HepG2 (cell line): ENCODE results near the gene ARHGAP32. TPM values are rescaled to one million over a fixed set of nuclear protein-coding genes. Genes with fewer than 3 reads are reported as not detected.

Source experiments
- ARNT2 ChIP-seq: sonication (generic); formaldehyde crosslinking; IDR thresholded peaks from 2 replicates; pipeline ENCODE4 v1.8.0; 2022; ENCODE audit warnings: mild to moderate bottlenecking, low read depth, missing genetic modification reagents, moderate library complexity
- CBFB ChIP-seq: sonication (generic); formaldehyde crosslinking; IDR thresholded peaks from 2 replicates; pipeline ENCODE4 v1.4.0; 2020; ENCODE audit warnings: missing genetic modification reagents
- HOXA9 ChIP-seq: sonication (generic); formaldehyde crosslinking; IDR thresholded peaks from 2 replicates; pipeline ENCODE4 v1.8.1; 2022; ENCODE audit warnings: missing genetic modification reagents, mild to moderate bottlenecking, moderate library complexity, borderline replicate concordance
- KLF6 ChIP-seq: IDR thresholded peaks from 2 replicates; pipeline ENCODE4 v1.8.0; 2016; ENCODE audit warnings: missing biosample characterization, missing genetic modification reagents
- ONECUT2 ChIP-seq: sonication (generic); formaldehyde crosslinking; IDR thresholded peaks from 2 replicates; pipeline ENCODE4 v1.4.0; 2020; ENCODE audit warnings: missing genetic modification reagents
- TOE1 ChIP-seq: sonication (generic); formaldehyde crosslinking; IDR thresholded peaks from 2 replicates; pipeline ENCODE4 v1.4.0; 2020; ENCODE audit warnings: mild to moderate bottlenecking, missing genetic modification reagents
- TOPORS ChIP-seq: sonication (generic); formaldehyde crosslinking; IDR thresholded peaks from 2 replicates; pipeline ENCODE4 v1.8.0; 2023; ENCODE audit warnings: mild to moderate bottlenecking, missing genetic modification reagents
- XRCC5 ChIP-seq: fragments of 200-400 bp; formaldehyde crosslinking; optimal IDR thresholded peaks from 2 replicates; pipeline ENCODE3; 2017; ENCODE audit warnings: mild to moderate bottlenecking, low read length
- ZBTB7B ChIP-seq: sonication (generic); formaldehyde crosslinking; IDR thresholded peaks from 2 replicates; pipeline ENCODE4 v1.4.0; 2020; ENCODE audit warnings: missing genetic modification reagents
- ZNF430 ChIP-seq: sonication (generic); formaldehyde crosslinking; IDR thresholded peaks from 2 replicates; pipeline ENCODE4 v1.9.0; 2021; ENCODE audit warnings: mild to moderate bottlenecking, missing genetic modification reagents
- ZNF501 ChIP-seq: sonication (generic); formaldehyde crosslinking; IDR thresholded peaks from 2 replicates; pipeline ENCODE4 v1.5.1; 2020; ENCODE audit warnings: mild to moderate bottlenecking, moderate library complexity, missing genetic modification reagents
- ZNF530 ChIP-seq: sonication (generic); formaldehyde crosslinking; IDR thresholded peaks from 2 replicates; pipeline ENCODE4 v1.5.0; 2020; ENCODE audit warnings: low read depth, mild to moderate bottlenecking, missing genetic modification reagents
- ZNF616 ChIP-seq: sonication (generic); formaldehyde crosslinking; IDR thresholded peaks from 2 replicates; pipeline ENCODE4 v1.5.0; 2020; ENCODE audit warnings: low read depth, mild to moderate bottlenecking, missing genetic modification reagents
- ZNF772 ChIP-seq: sonication (generic); formaldehyde crosslinking; IDR thresholded peaks from 2 replicates; pipeline ENCODE4 v1.5.0; 2020; ENCODE audit warnings: mild to moderate bottlenecking, missing genetic modification reagents
- polyA plus RNA-seq, 8 experiments: library from polyadenylated mRNA; depleted of rRNA in 3 of 8; stranded (reverse) in 7 of 8; unstranded in 1 of 8; fragments of >200 nt; fragmentation: Illumina TruSeq in 4 of 8; extraction: Trizol in 4 of 8; gene quantifications; 2 replicates each; pipeline versions ENCODE4 v1.2.1 to v1.2.3, GENCODE V29; 2011 to 2016; ENCODE audit warnings: low read depth in 4 of 8, missing spikeins in 1 of 8, mixed read lengths in 1 of 8; ENCODE audit not compliant: insufficient read depth in 1 of 8
- total RNA-seq, 5 experiments: library from RNA; depleted of rRNA; stranded (reverse); fragments of >200 nt; fragmentation: Illumina TruSeq; extraction: Trizol; gene quantifications; 2 replicates each; pipeline ENCODE4 v1.2.3, GENCODE V29; 2016; ENCODE audit warnings: low read depth in 1 of 5
- TF ChIP-seq, protein P1 (sequence below): sonication (generic); formaldehyde crosslinking; IDR thresholded peaks from 2 replicates; pipeline ENCODE4 v1.4.0; 2020; ENCODE audit warnings: missing genetic modification reagents, borderline replicate concordance
- TF ChIP-seq, protein P2 (sequence below): fragments of 450-650 bp; IDR thresholded peaks from 2 replicates; pipeline ENCODE4 v1.6.1; 2017; ENCODE audit warnings: mild to moderate bottlenecking
- TF ChIP-seq, protein P3 (sequence below): IDR thresholded peaks from 2 replicates; pipeline ENCODE4 v1.6.1; 2016; ENCODE audit warnings: low read depth
- TF ChIP-seq, protein P4 (sequence below): sonication (generic); formaldehyde crosslinking; IDR thresholded peaks from 2 replicates; pipeline ENCODE4 v1.5.0; 2020; ENCODE audit warnings: mild to moderate bottlenecking, missing genetic modification reagents
- TF ChIP-seq, protein P5 (sequence below): IDR thresholded peaks from 2 replicates; pipeline ENCODE4 v1.6.1; 2016; ENCODE audit warnings: missing genetic modification reagents, missing compliant biosample characterization

The ARHGAP32 gene
- total and polyA plus RNA-seq, 2 of the 13 experiments (the other 11 are each of a cell fraction or from before 2014, with no cell fraction given), result 6.3 to 8.2 TPM

DNA sequence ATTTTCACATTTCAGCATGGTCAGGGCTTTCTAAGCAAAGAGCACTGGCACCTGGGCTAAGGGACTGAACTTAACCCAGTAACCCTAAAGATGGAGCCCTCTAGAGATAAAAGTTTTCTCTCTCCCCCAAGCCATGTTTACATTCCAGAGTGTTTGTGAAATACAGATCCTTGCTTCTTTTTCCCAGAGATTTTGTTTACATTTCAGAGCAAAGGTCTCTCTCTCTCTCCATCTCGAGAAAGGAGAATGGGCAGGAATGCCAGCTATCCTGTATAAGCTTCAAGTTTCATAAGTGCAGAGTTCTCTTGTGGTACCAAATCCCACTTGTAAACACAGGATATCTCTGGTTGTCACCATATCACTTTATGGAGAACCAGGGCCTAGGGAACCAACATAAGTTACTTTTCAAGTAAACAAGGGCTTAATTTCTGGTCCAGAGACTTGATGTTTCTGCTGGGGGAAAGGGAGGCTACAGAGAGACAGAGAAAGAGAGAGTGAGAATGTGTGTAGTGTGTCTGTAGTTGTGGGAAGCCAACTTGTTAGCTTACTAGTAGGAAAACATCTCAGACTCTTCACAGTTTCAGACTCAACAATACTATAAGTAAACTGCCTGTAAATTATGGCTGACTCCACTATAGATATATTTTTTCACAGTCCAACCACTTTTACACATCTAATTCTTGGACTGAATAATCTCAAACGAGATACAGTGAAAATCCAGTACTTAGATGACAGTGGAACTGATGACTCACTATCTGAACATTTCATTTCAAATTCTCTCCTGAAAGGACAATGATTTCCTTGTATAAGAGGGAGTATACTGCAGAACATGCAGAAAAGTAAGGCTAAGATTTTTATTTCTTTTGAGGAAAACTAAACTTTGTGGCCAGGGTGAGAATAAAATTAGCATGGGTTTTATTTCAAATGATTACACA is 76.2 kb downstream of the ARHGAP32 start (continued):
- TF ChIP-seq, protein P1, sequence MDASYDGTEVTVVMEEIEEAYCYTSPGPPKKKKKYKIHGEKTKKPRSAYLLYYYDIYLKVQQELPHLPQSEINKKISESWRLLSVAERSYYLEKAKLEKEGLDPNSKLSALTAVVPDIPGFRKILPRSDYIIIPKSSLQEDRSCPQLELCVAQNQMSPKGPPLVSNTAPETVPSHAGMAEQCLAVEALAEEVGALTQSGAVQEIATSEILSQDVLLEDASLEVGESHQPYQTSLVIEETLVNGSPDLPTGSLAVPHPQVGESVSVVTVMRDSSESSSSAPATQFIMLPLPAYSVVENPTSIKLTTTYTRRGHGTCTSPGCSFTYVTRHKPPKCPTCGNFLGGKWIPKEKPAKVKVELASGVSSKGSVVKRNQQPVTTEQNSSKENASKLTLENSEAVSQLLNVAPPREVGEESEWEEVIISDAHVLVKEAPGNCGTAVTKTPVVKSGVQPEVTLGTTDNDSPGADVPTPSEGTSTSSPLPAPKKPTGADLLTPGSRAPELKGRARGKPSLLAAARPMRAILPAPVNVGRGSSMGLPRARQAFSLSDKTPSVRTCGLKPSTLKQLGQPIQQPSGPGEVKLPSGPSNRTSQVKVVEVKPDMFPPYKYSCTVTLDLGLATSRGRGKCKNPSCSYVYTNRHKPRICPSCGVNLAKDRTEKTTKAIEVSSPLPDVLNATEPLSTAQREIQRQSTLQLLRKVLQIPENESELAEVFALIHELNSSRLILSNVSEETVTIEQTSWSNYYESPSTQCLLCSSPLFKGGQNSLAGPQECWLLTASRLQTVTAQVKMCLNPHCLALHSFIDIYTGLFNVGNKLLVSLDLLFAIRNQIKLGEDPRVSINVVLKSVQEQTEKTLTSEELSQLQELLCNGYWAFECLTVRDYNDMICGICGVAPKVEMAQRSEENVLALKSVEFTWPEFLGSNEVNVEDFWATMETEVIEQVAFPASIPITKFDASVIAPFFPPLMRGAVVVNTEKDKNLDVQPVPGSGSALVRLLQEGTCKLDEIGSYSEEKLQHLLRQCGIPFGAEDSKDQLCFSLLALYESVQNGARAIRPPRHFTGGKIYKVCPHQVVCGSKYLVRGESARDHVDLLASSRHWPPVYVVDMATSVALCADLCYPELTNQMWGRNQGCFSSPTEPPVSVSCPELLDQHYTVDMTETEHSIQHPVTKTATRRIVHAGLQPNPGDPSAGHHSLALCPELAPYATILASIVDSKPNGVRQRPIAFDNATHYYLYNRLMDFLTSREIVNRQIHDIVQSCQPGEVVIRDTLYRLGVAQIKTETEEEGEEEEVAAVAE, result 0 out of 2 replicates have a peak, but pooled peaks have one; percentile 34
- TF ChIP-seq ONECUT2 (CRISPR knock-in tag) (no peak), TOPORS (CRISPR knock-in tag) (no peak), ARNT2 (no peak), TOE1 (CRISPR knock-in tag) (no peak), ZNF772 (CRISPR knock-in tag) (peak; percentile 53; the same call in 1 of the 2 replicates), XRCC5 (no peak), CBFB (CRISPR knock-in tag) (no peak), ZNF501 (CRISPR knock-in tag) (no peak), ZNF530 (no peak), ZNF616 (CRISPR knock-in tag) (no peak), ZNF430 (CRISPR knock-in tag) (no peak), ZBTB7B (CRISPR knock-in tag) (peak; percentile 27; the same call in 1 of the 2 replicates), KLF6 (CRISPR knock-in tag) (no peak), HOXA9 (no peak)
- TF ChIP-seq, protein P2, sequence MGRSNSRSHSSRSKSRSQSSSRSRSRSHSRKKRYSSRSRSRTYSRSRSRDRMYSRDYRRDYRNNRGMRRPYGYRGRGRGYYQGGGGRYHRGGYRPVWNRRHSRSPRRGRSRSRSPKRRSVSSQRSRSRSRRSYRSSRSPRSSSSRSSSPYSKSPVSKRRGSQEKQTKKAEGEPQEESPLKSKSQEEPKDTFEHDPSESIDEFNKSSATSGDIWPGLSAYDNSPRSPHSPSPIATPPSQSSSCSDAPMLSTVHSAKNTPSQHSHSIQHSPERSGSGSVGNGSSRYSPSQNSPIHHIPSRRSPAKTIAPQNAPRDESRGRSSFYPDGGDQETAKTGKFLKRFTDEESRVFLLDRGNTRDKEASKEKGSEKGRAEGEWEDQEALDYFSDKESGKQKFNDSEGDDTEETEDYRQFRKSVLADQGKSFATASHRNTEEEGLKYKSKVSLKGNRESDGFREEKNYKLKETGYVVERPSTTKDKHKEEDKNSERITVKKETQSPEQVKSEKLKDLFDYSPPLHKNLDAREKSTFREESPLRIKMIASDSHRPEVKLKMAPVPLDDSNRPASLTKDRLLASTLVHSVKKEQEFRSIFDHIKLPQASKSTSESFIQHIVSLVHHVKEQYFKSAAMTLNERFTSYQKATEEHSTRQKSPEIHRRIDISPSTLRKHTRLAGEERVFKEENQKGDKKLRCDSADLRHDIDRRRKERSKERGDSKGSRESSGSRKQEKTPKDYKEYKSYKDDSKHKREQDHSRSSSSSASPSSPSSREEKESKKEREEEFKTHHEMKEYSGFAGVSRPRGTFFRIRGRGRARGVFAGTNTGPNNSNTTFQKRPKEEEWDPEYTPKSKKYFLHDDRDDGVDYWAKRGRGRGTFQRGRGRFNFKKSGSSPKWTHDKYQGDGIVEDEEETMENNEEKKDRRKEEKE, result no peak
- TF ChIP-seq, protein P3, sequence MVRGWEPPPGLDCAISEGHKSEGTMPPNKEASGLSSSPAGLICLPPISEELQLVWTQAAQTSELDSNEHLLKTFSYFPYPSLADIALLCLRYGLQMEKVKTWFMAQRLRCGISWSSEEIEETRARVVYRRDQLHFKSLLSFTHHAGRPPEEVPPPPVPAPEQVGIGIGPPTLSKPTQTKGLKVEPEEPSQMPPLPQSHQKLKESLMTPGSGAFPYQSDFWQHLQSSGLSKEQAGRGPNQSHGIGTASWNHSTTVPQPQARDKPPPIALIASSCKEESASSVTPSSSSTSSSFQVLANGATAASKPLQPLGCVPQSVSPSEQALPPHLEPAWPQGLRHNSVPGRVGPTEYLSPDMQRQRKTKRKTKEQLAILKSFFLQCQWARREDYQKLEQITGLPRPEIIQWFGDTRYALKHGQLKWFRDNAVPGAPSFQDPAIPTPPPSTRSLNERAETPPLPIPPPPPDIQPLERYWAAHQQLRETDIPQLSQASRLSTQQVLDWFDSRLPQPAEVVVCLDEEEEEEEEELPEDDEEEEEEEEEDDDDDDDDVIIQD (CRISPR knock-in tag), result peak; percentile 66; the same call in 1 of the 2 replicates
- TF ChIP-seq, protein P4, sequence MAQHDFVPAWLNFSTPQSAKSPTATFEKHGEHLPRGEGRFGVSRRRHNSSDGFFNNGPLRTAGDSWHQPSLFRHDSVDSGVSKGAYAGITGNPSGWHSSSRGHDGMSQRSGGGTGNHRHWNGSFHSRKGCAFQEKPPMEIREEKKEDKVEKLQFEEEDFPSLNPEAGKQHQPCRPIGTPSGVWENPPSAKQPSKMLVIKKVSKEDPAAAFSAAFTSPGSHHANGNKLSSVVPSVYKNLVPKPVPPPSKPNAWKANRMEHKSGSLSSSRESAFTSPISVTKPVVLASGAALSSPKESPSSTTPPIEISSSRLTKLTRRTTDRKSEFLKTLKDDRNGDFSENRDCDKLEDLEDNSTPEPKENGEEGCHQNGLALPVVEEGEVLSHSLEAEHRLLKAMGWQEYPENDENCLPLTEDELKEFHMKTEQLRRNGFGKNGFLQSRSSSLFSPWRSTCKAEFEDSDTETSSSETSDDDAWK (CRISPR knock-in tag), result no peak
- TF ChIP-seq, protein P5, sequence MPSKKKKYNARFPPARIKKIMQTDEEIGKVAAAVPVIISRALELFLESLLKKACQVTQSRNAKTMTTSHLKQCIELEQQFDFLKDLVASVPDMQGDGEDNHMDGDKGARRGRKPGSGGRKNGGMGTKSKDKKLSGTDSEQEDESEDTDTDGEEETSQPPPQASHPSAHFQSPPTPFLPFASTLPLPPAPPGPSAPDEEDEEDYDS, result no peak
